Lower leg skin (tissue), 3 donors: ENCODE results near the gene EHBP1.

ENCODE experiments used
- CTCF ChIP-seq, 3 donors: fragments of 450-650 bp; IDR thresholded peaks; one replicate each; pipeline ENCODE4 v1.5.1; 2016; ENCODE audit warnings: antibody characterized with exemption in 3 of 3, mild to moderate bottlenecking in 3 of 3, moderate library complexity in 2 of 3
- POLR2A ChIP-seq, 2 donors: fragments of 450-650 bp; IDR thresholded peaks; one replicate each; pipeline ENCODE4 v1.6.1; 2016 to 2017; ENCODE audit warnings: antibody characterized with exemption in 2 of 2, mild to moderate bottlenecking in 1 of 2, moderate library complexity in 1 of 2

GRCh38 chr2:63078852-63079606, 373.5 kb downstream of the EHBP1 start:
- TF ChIP-seq CTCF (IDR thresholded peaks at IDR 0.05) (peak in 1 of 3 donors; percentile 4), POLR2A (IDR thresholded peaks at IDR 0.05) (no peak)
